Measurements from ENCODE around the gene PARN. TPM values are rescaled to one million over a fixed set of nuclear protein-coding genes. Genes with fewer than 3 reads are reported as not detected.
A peak's percentile ranks its signal among the peaks of the same experiment; 100 is the strongest.

The PARN gene
- total RNA-seq, 1 experiment from 2014 or later: 56.2 TPM

- no peak overlapping the region for H3K18ac ChIP-seq (ENCODE audit: insufficient read length, low read depth, low read length)
- no peaks in the 10 kb centered on the region for H3K27me3 Mint-ChIP-seq (ENCODE audit: low read depth)
- no peaks in the 10 kb centered on the region for H4K20me1 ChIP-seq (ENCODE audit: control insufficient read depth, insufficient read depth, insufficient read length)
- no CpG with 5 or more reads among the region's 5 CpGs for WGBS (ENCODE audit: extremely low coverage, insufficient read length, low lambda C conversion rate)
- no peak overlapping the region for H3K56ac ChIP-seq (ENCODE audit: insufficient read length, low read depth, low read length)
- no peak overlapping the region for H2AFZ ChIP-seq (ENCODE audit: low read length)
- H2BK15ac ChIP-seq (ENCODE audit: low read depth, low read length): no peak overlapping the region
- no peak overlapping the region for H2AK5ac ChIP-seq (ENCODE audit: insufficient read length, low read length)
- H3K79me2 ChIP-seq (ENCODE audit: insufficient read depth, low read length): no peaks in the 10 kb centered on the region
- no peak overlapping the region for H3K4ac ChIP-seq (ENCODE audit: low read depth, low read length)
- H3K4me1 Mint-ChIP-seq: peaks cover 54 to 55% of the 10 kb centered on the region in 2 experiments
- H3K79me1 ChIP-seq (ENCODE audit: insufficient read depth, low read depth, low read length, poor library complexity, severe bottlenecking): no peaks in the 10 kb centered on the region
- peaks cover 0 to 6% (median 0%) of the 10 kb centered on the region in 3 experiments; a peak in 4 of 7 replicates for H3K36me3 Mint-ChIP-seq (ENCODE audit: insufficient read depth in 1 of 3, low read depth in 3 of 3)
- H4K8ac ChIP-seq (replicated peaks; ENCODE audit: insufficient read length, low read depth, low read length): no peak overlapping the region
- no peak overlapping the region for H3K9ac ChIP-seq (ENCODE audit: extremely low read depth, insufficient read length, low read length)
- H3K4me1 ChIP-seq (ENCODE audit: insufficient read depth, low read length): peaks cover 12% of the 10 kb centered on the region
- no peak overlapping the region for H2BK20ac ChIP-seq (ENCODE audit: low read depth, low read length, poor library complexity, severe bottlenecking)
- DNase-seq: no peak
- H4K91ac ChIP-seq (ENCODE audit: insufficient read length, low read depth, low read length): no peak overlapping the region
- H3K14ac ChIP-seq (ENCODE audit: insufficient read depth, low read length): no peak overlapping the region
- no peak overlapping the region for H2BK5ac ChIP-seq (ENCODE audit: insufficient read length, low read length)
- no peak overlapping the region for H2BK120ac ChIP-seq (ENCODE audit: low read depth, low read length, poor library complexity, severe bottlenecking)
- peak overlapping the region in 1 of 3 experiments; percentile 87; a peak in 3 of 7 replicates for H3K27ac Mint-ChIP-seq
- TF ChIP-seq CTCF (conservative IDR thresholded peaks at IDR 0.05): no peak
- H3K27me3 ChIP-seq (ENCODE audit: insufficient read depth, low read length): no peaks in the 10 kb centered on the region
- no peaks in the 10 kb centered on the region for H3K9me3 Mint-ChIP-seq
- H3K23ac ChIP-seq (ENCODE audit: insufficient read length, low read depth, low read length): no peak overlapping the region
- no peak overlapping the region for H3K27ac ChIP-seq (ENCODE audit: insufficient read length, low read depth, low read length)
- no peak overlapping the region for H3K4me2 ChIP-seq (ENCODE audit: insufficient read depth, insufficient read length, low read length)
- no peaks in the 10 kb centered on the region for H3K9me3 ChIP-seq (ENCODE audit: control insufficient read depth, low read depth, low read length)
- no peak overlapping the region for H3T11ph ChIP-seq (ENCODE audit: low read length)
- H3K23me2 ChIP-seq (ENCODE audit: insufficient read length, low read depth, low read length, poor library complexity, severe bottlenecking): no peaks in the 10 kb centered on the region
- no peak overlapping the region for H4K5ac ChIP-seq (ENCODE audit: insufficient read length, low read depth, low read length)
- H3K4me3 Mint-ChIP-seq: no peak overlapping the region
- H2BK12ac ChIP-seq (ENCODE audit: insufficient read length, low read depth, low read length): no peak overlapping the region
These were observed 102.5 kb downstream of the PARN start for GRCh38 chr16:14527411-14528044.
